ENCODE data around the gene TMEM87B.
"Not testable (repeated sequence)": the region's sequence is repeated elsewhere in the genome, so short reads cannot be mapped to it uniquely, and the experiment has no call there.

Gene TMEM87B

DNA sequence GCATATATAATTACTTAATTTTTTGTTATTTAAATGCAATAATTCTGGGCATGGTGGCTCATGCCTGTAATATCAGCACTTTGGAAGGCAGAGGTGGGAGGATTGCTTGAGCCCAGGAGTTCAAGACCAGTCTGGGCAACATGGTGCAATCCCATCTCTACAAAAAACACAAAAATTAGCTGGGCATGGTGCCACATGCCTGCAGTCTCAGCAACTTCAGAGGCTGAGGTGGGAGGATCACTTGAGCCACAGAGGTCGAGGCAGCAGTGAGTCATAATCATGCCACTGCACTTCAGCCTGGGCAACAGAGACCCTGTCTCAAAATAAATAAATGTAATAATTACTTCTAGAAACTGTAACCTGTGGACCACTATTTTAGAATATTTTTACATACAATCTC is 21.5 kb upstream of the TMEM87B start:
- no peak for DNase-seq

DNA sequence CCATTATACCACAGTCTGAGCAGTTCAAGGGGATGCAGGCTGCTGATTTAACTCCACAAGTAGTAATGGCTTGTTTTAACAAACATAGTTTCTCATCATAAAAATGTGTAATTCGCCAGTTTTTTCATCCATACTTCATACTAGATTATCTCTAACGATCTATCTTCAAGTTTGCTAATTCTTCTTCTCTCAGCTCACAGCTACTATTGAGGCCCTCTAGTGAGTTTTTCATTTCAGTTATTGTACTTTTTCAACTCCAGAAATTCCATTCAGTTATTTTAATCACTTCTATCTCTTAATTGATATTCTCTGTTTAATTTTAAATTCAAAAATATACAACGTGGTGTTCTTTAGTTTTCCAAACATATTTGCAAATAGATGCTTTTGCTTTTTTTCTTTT is 20.1 kb upstream of the TMEM87B start:
- DNase-seq: no peak

GRCh38 chr2:112035786-112036185 is 19.3 kb upstream of the TMEM87B start:
- DNase-seq: no peak

DNA sequence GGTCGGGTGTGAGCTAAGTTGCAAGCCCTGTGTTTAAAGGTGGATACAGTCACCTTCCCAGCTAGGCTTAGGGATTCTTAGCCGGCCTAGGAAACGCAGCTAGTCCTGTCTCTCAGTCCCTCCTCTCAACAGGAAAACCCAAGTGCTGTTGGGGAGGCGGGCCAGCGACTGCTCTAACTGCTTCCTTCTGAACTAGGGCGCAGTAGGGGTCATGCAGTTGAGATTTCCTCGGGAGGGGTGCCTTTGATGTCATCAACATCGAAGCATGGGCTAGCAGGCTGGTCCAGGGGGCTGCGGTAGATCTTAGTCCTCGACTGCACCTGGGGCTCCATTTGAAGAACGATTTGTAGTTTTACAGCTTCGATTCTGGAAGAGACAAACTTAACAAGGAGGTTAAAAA is 15.5 kb upstream of the TMEM87B start:
- not testable (repeated sequence) for DNase-seq

DNA sequence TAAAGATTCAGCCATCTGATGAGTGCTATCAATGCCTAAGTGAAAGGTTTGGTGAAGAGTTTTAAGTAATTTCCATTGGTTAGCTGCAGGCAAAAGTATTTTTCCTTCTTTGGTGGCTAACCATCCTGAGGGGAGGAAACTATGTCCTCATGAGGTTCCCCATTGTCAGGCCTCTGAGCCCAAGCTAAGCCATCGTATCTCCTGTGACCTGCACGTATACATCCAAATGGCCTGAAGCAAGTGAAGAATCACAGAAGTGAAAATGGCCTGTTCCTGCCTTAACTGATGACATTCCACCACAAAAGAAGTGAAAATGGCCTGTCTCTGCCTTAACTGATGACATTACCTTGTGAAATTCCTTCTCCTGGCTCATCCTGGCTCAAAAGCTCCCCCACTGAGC is 15.0 kb upstream of the TMEM87B start:
- not testable (repeated sequence) for DNase-seq

DNA sequence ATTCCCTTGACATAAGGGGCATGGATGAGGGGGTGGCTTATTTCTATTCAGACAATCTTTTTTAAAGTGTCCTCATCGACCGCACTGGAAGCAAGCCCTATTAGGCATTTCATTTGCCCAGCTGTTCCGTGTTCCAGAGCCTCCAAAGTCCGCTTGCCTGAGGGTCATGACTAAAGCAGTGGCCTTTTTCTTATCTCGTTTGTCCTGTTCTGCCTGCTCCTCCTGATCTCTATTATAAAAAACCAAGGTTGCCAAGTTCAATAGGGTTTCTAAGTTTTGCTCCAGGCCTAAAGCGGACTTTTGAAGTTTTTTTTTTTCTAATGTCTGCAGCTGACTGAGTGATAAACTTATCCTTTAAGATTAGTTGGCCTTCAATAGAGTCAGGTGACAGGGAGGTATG is 13.6 kb upstream of the TMEM87B start:
- not testable (repeated sequence) for DNase-seq

DNA sequence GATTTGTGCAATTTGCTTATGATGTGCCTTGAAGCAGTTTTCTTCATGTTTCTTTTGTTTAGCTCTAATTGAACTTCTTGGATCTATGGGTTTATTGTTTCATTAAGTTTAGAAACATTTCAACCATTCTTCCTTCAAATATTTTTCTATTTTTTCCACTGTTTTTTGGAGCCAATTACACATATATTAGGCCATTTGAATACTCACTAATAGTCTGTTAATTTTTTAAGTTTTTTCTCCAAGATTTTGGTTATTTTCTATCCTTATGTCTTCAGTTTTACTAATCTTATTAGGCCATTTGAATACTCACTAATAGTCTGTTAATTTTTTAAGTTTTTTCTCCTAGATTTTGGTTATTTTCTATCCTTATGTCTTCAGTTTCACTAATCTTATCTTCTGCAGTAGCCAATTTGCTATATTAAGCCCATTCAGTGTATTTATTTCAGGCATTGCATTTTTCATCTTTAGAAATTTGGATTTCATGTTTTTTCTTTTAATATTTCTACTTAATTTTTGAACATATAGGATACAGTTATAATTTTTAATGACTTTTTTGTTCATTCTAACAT is 9.5 kb upstream of the TMEM87B start:
- no peak for DNase-seq

DNA sequence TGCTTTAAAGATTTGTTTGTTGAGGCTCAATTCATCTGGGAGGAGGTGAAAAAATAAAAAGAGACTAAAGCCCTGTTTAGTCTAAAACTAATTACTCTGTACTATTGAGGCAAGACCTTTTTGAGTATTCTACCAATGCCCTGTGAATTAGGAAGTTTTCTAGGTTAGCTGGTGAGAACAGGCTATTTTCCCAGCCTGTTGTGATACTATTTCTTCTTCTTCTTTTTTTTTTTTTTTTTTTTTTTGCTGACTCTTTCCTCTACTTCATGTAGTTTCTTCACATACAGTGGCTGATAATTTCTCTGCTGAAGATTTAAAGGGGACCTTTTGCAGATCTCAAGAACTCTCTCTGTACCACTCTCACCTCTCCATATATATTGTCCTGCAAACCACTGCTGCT is 8.8 kb upstream of the TMEM87B start:
- DNase-seq: no peak

DNA sequence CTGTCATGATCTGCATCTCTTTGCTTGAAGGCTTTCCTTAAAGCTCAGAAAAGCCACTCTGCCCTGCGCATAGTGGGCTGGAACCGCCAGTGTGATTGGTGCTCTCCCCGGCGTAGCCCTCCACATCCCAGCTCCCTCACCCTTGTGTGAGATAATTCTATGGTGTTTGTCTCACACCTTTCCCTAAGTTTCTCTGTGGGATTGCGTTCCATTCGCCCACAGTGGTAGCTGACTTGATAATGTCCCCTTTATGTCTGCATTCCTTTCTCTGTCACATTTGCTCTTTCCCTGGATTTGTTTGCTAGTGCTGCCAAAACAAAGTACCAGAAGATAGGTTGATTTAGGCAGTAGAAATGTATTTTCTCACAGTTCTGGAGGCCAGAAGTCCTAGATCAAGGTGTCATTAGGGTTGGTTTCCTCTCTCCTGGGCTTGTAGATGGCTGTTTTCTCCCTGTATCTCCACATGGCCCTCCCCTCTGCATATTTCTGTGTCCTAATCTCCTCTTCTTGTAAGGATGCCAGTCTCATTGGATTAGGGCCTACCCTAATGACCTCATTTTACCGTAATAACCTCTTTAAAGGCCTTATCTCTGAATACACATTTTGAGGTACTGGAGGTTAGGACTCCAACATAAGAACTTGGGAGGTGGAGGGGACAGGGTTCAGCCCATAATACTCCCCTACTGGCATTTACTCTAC is 7.4 kb upstream of the TMEM87B start:
- DNase-seq: no peak

DNA sequence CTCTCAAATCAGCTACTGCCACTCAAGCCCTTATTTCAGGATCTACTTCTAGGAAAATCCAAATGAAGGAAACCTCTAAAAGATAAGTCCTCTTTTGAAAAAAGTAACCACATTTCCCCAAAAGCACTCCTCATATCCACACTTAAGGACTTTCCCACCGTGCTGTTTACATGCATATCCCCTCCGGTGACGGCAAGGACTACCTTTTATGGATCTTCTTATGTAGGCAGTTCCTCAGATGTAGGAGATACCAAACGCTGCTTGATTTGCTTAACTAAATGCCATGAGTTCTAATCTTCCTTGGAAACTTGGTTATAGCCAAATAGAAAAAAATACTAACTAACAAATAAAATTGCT is 6.9 kb upstream of the TMEM87B start:
- DNase-seq: no peak

DNA sequence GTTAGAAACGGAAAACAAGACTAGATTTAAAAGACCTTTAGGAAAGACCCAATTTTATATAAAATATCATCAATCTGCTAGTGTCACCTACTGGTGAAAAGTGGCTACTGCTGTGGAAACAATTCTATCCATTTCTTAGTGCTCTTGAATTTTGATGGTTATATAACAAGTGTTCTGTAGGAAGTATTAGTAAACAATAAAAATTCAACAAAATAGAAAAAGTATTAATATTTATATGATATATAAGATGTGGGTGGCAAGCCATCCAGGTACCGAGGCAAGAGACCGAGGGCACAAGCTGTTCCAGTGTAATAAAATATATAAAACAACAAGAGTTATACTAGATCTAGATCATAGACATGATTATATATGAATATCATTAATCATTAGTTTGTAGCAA is 6.2 kb upstream of the TMEM87B start:
- peak; percentile 71 for DNase-seq

- no peak for DNase-seq
Measured at GRCh38 chr2:112050316-112050715, 4.8 kb upstream of the TMEM87B start.

DNA sequence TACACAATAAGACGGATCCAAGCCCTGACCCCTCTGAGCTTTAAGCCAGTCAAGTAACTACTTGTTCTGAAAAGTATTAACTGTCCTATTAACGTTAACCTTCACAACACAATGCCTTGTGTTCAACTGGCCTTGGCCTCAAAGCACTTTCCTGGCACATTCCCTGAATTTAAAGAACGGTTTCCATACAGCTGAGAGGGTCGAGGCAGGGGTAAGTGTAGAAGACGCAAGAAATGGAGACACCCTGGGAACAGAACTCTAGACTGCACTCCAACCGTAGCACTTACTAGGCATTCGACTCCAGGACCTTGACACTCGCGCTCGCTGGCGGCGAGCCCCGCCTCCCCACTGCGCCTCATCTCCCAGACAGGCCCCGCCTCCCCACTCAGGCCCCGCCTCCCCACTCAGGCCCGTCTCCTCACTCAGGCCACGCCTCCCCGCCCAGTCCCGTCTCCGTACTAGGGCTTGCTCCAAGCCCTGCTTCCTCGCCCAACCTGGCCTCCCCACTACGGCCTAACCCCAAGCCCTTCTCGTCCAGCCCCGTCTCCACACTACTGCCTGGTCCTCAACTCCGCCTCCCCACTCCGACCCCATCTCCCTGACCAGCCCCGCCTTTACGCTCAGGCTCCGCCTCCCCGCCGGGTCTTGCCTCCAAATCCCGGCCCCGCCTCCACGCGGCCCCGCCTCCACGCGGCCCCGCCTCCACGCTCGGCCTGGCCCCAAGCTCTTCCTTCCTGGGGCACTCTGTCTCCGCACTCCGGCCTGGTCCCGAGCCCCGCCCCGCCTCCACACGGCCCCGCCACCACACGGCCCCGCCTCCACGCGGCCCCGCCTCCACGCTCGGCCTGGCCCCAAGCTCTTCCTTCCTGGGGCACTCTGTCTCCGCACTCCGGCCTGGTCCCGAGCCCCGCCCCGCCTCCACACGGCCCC is 887 bp upstream of the TMEM87B start:
- DNase-seq: peak; percentile 97

GRCh38 chr2:112055730-112056625 is 909 bp downstream of the TMEM87B start:
- peak; percentile 41 for DNase-seq

DNA sequence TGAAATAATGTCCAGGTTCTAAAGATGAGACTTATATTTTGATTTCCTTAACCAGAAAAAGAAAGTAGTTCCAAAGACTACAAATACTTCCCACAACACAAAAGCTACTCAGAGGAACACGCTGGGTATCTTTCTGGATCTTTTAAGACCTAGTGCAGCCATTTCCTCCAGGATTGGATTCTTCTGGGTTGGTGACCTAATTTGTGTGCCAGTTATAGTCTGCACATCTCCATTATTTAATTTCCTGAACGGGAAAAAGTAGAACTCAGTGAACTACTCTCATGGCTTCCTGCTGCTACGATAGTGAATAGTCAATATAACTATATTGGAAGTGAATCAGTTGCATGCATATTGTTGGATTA is 1.5 kb downstream of the TMEM87B start:
- no peak for DNase-seq

DNA sequence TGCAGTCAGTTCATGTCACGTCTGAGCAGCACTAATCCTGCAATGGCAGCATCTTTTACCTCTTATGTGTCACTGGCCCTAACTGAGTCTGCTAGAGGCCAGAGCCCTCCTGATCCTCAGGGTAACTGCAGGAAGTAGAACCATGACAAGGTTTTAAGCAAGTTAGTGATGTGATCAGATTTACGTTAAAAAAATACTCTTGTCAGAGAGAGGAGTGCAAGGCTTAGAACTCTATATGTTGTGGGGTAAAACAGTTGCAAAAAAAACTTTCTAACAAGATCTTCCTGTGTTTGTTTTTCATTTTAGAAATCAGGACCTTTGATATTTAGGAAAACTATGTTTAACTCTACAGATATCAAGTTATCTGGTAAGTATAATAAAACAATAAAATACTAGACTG is 4.6 kb downstream of the TMEM87B start:
- no peak for DNase-seq

DNA sequence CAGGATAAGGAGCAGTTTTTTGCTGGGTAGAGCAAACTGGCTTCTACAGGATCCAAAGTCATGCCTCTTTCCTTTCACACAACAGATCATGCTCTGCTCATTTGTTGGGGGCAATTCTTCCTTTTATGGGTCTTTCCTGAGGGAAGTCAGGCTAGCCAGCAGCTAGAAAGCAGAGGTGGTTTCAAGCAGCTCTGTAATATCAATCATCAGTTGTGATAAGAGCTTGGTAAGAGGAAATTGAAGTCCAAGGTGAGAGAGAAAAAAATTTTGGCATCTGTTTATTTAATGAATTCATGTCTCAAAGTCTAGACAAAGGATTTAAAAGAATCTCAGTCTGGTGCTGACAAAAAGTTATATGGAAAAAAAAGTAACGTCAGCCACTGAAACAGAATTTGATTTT is 6.2 kb downstream of the TMEM87B start:
- DNase-seq: no peak

DNA sequence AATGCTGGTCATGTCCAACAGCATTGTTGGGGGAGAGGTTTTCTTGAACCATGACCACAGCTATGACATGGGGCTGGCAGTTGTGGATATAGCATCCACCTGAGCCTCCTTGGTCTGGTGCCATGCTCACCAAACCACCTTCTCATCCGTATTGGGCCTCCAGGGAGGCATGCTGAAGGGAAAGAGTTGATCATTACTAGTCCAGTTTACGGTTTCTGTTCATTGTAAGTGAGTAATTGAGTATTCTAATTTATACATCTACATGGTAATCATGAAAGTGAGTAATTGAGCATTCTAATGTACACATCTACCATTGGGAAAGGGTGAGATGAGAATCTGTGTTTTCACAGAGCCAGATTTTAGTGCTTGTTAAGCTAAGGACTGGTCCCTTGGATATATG is 6.8 kb downstream of the TMEM87B start:
- no peak for DNase-seq

GRCh38 chr2:112062894-112063293 is 7.8 kb downstream of the TMEM87B start:
- no peak for DNase-seq

GRCh38 chr2:112065486-112065885 is 10.4 kb downstream of the TMEM87B start:
- DNase-seq: no peak

GRCh38 chr2:112065966-112066365 is 10.9 kb downstream of the TMEM87B start:
- DNase-seq: no peak

DNA sequence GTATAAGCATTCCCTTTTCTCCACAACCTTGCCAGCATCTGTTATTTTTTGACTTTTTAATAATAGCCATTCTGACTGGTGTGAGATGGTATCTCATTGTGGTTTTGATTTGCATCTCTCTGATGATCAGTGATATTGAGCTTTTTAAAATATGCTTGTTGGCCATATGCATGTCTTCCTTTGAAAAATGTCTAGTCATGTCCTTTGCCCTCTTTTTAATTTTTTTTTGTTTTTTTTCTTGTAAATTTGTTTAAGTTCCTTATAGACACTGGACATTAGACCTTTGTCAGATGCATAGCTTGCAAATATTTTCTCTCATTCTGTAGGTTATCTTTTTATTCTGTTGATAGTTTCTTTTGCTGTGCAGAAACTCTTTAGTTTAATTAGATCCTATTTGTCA is 14.7 kb downstream of the TMEM87B start:
- DNase-seq: not testable (repeated sequence)

DNA sequence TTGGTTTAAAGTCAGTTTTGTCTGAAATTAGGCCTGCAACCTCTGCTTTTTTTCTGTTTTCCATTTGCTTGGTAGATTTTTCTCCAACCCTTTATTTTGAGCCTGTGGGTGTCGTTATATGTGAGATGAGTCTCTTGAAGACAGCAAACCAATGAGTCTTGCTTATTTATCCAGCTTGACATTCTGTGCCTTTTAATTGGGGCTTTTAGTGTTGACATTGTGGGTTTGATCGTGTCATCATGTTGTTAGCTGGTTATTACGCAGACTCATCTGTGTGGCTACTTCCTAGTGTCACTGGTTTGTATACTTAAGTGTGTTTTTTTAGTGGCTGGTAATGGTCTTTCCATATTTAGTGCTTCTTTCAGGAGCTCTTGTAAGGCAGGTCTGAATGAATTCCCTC is 18.8 kb downstream of the TMEM87B start:
- DNase-seq: no peak
